ENCODE data around the gene ATAD2B.

Gene ATAD2B

GRCh38 chr2:23698721-23699579, 228.0 kb downstream of the ATAD2B start:
- Histone ChIP-seq H3K9me2 (ENCODE audit: low read depth, low read length) (no peaks in the 10 kb centered on the region), H3K9me3 (ENCODE audit: low read length) (no peaks in the 10 kb centered on the region), H3K4me1 (ENCODE audit: insufficient read depth, low read length, severe bottlenecking) (peaks cover 7% of the 10 kb centered on the region), H3K79me2 (ENCODE audit: insufficient read depth, low read length) (no peaks in the 10 kb centered on the region), H3K36me3 (ENCODE audit: insufficient read depth, low read length) (no peaks in the 10 kb centered on the region), H4K20me1 (ENCODE audit: insufficient read depth, low read length) (no peaks in the 10 kb centered on the region), H2AFZ (ENCODE audit: low read length) (no peak overlapping the region), H3K27ac (ENCODE audit: low read depth, low read length, poor library complexity, severe bottlenecking) (no peak overlapping the region), H3K27me3 (ENCODE audit: insufficient read depth, low read length) (no peaks in the 10 kb centered on the region), H3K4me3 (ENCODE audit: low read depth, low read length, poor library complexity, severe bottlenecking) (no peak overlapping the region), H3F3A (ENCODE audit: insufficient read depth, low read length) (no peaks in the 10 kb centered on the region), H3K9ac (ENCODE audit: low read length) (no peak overlapping the region), H3K4me2 (ENCODE audit: low read length) (no peak overlapping the region)
- TF ChIP-seq CTCF (IDR thresholded peaks at IDR 0.05; ENCODE audit: low read length), result no peak
- no peak for TF ChIP-seq EZH2 (IDR thresholded peaks at IDR 0.05; ENCODE audit: borderline replicate concordance, low read length)

Measured in OCI-LY1 (cell line).